ENCODE data around the gene UBA1.

The UBA1 gene

GRCh38 chrX:47146936-47147859 lies 46.4 kb upstream of the UBA1 start:
- no peak for DNase-seq (ENCODE audit: low read depth)
- TF ChIP-seq CTCF (conservative IDR thresholded peaks at IDR 0.05; ENCODE audit: low read length): no peak
- peak overlapping the region; percentile 80; the same call in 1 of the 2 replicates for H3K4me3 ChIP-seq (ENCODE audit: low read length)

- no peak for TF ChIP-seq CTCF (conservative IDR thresholded peaks at IDR 0.05; ENCODE audit: low read length)
- no peak for DNase-seq (ENCODE audit: low read depth)
- H3K4me3 ChIP-seq (ENCODE audit: low read length): no peak overlapping the region
These were observed 44.7 kb upstream of the UBA1 start for GRCh38 chrX:47148946-47149345.

GRCh38 chrX:47151435-47151834 lies 42.2 kb upstream of the UBA1 start:
- TF ChIP-seq CTCF (conservative IDR thresholded peaks at IDR 0.05; ENCODE audit: low read length): no peak
- no peak overlapping the region for H3K4me3 ChIP-seq (ENCODE audit: low read length)

GRCh38 chrX:47156611-47157520 lies 36.8 kb upstream of the UBA1 start:
- TF ChIP-seq CTCF (conservative IDR thresholded peaks at IDR 0.05; ENCODE audit: low read length): no peak
- DNase-seq (ENCODE audit: low read depth): no peak
- no peak overlapping the region for H3K4me3 ChIP-seq (ENCODE audit: low read length)

More at GRCh38 chrX:47151435-47151834, 42.2 kb upstream of the UBA1 start:
- no peak for DNase-seq (ENCODE audit: low read depth)

GRCh38 chrX:47158131-47158530 lies 35.5 kb upstream of the UBA1 start:
- DNase-seq (ENCODE audit: low read depth): no peak
- H3K4me3 ChIP-seq (ENCODE audit: low read length): no peak overlapping the region
- no peak for TF ChIP-seq CTCF (conservative IDR thresholded peaks at IDR 0.05; ENCODE audit: low read length)

- DNase-seq (ENCODE audit: low read depth): no peak
- H3K4me3 ChIP-seq (ENCODE audit: low read length): no peak overlapping the region
- no peak for TF ChIP-seq CTCF (conservative IDR thresholded peaks at IDR 0.05; ENCODE audit: low read length)
These were observed 34.8 kb upstream of the UBA1 start for GRCh38 chrX:47158781-47159180.
